Gastroesophageal sphincter (tissue), 3 donors: ENCODE measurements around the gene REELD1.

Source experiments
- EP300 ChIP-seq: sonication (generic); formaldehyde crosslinking; IDR thresholded peaks from one replicate; pipeline ENCODE4 v1.6.1; 2017; ENCODE audit warnings: antibody characterized with exemption, mild to moderate bottlenecking
- POLR2AphosphoS5 ChIP-seq: sonication (generic); formaldehyde crosslinking; IDR thresholded peaks from one replicate; pipeline ENCODE4 v1.6.1; 2017; ENCODE audit warnings: antibody characterized with exemption
- TF ChIP-seq, protein P1 (sequence below), 4 experiments: fragments of 200-600 bp in 2 of 4; fragments of 450-650 bp in 2 of 4; sonication (generic) in 1 of 4; IDR thresholded peaks; one replicate each; pipeline ENCODE4 v1.5.1; 2017 to 2019; ENCODE audit warnings: antibody characterized with exemption in 4 of 4, mild to moderate bottlenecking in 2 of 4, moderate library complexity in 2 of 4

DNA sequence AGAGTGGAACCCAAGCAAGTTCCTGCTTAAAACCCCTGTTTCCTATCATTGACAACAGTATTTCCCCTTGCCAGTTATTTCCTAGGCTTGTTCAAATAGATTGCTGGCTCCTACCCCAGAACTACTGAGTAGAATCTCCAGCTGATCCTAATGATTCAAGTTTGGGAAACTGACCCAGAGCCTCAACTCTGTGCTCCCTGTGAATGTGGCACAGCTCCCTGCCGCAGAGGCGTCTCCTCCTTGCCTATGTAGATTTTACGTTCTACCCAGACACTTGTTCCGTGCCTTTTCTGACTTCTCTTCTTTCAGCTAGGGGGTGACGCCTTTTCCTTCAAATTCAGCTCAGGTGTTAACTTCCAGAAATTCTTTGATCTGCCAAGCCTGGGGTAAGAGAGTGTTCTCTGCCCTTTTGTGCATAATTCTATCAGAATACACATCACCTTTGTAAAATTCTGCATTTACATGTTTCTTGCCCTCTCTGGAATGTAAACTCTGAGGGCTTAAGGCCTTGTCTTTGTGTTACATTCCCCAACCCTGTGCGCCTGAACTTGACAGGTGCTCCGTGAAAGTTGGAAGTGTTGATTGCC is 34.5 kb upstream of the REELD1 start:
- TF ChIP-seq, protein P1, sequence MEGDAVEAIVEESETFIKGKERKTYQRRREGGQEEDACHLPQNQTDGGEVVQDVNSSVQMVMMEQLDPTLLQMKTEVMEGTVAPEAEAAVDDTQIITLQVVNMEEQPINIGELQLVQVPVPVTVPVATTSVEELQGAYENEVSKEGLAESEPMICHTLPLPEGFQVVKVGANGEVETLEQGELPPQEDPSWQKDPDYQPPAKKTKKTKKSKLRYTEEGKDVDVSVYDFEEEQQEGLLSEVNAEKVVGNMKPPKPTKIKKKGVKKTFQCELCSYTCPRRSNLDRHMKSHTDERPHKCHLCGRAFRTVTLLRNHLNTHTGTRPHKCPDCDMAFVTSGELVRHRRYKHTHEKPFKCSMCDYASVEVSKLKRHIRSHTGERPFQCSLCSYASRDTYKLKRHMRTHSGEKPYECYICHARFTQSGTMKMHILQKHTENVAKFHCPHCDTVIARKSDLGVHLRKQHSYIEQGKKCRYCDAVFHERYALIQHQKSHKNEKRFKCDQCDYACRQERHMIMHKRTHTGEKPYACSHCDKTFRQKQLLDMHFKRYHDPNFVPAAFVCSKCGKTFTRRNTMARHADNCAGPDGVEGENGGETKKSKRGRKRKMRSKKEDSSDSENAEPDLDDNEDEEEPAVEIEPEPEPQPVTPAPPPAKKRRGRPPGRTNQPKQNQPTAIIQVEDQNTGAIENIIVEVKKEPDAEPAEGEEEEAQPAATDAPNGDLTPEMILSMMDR (IDR thresholded peaks at IDR 0.05) = no peak
- no peak for TF ChIP-seq EP300
- no peak for TF ChIP-seq POLR2AphosphoS5
